HepG2 (cell line): ENCODE data around the gene PSMB11. TPM values are rescaled to one million over a fixed set of nuclear protein-coding genes. Genes with fewer than 3 reads are reported as not detected.

Experiments
- ATAD3A ChIP-seq: sonication (generic); formaldehyde crosslinking; IDR thresholded peaks from 2 replicates; pipeline ENCODE4 v1.4.0; 2020; ENCODE audit warnings: missing genetic modification reagents
- ERF ChIP-seq: IDR thresholded peaks from 2 replicates; pipeline ENCODE4 v1.6.1; 2018; ENCODE audit warnings: missing biosample characterization, missing genetic modification reagents
- ETV5 ChIP-seq: IDR thresholded peaks from 2 replicates; pipeline ENCODE4 v1.6.1; 2018; ENCODE audit warnings: missing biosample characterization, missing genetic modification reagents, inconsistent platforms, borderline replicate concordance
- FUBP1 ChIP-seq: sonication (generic); formaldehyde crosslinking; IDR thresholded peaks from 2 replicates; pipeline ENCODE4 v1.5.1; 2020; ENCODE audit warnings: missing genetic modification reagents, mild to moderate bottlenecking, borderline replicate concordance
- GATAD2A ChIP-seq: IDR thresholded peaks from 2 replicates; pipeline ENCODE4 v1.6.1; 2016
- KDM3A ChIP-seq: IDR thresholded peaks from 2 replicates; pipeline ENCODE4 v1.6.1; 2018; ENCODE audit warnings: low read depth, missing compliant biosample characterization
- MEF2D ChIP-seq: sonication (generic); formaldehyde crosslinking; IDR thresholded peaks from 2 replicates; pipeline ENCODE4 v1.5.1; 2020; ENCODE audit warnings: mild to moderate bottlenecking, missing genetic modification reagents
- NR2F1 ChIP-seq, 2 experiments: fragments of 450-650 bp in 1 of 2; formaldehyde crosslinking in 1 of 2; IDR thresholded peaks; 2 replicates each; pipeline versions ENCODE4 v1.5.0 to v1.6.1; 2016 to 2020; ENCODE audit warnings: mild to moderate bottlenecking in 1 of 2, missing compliant biosample characterization in 1 of 2, missing genetic modification reagents in 1 of 2, moderate library complexity in 1 of 2
- PAWR ChIP-seq: sonication (generic); formaldehyde crosslinking; IDR thresholded peaks from 2 replicates; pipeline ENCODE4 v1.4.0; 2020; ENCODE audit warnings: missing genetic modification reagents, mild to moderate bottlenecking, borderline replicate concordance
- POLR2G ChIP-seq: fragments of 200-400 bp; formaldehyde crosslinking; IDR thresholded peaks from 2 replicates; pipeline ENCODE4 v1.6.1; 2018; ENCODE audit warnings: mild to moderate bottlenecking, low read depth, low read length, moderate library complexity
- PRDM15 ChIP-seq: sonication (generic); formaldehyde crosslinking; IDR thresholded peaks from 2 replicates; pipeline ENCODE4 v1.4.0; 2020; ENCODE audit warnings: missing genetic modification reagents
- SIN3B ChIP-seq: fragments of 150-350 bp; IDR thresholded peaks from 2 replicates; pipeline ENCODE4 v1.6.1; 2014; ENCODE audit warnings: low read length
- TARDBP ChIP-seq: sonication (generic); formaldehyde crosslinking; IDR thresholded peaks from 2 replicates; pipeline ENCODE4 v1.8.0; 2022; ENCODE audit warnings: mild to moderate bottlenecking, missing genetic modification reagents
- TFDP1 ChIP-seq: IDR thresholded peaks from 2 replicates; pipeline ENCODE4 v1.6.1; 2016; ENCODE audit warnings: missing compliant biosample characterization, missing genetic modification reagents, borderline replicate concordance
- TP53 ChIP-seq: sonication (generic); formaldehyde crosslinking; conservative IDR thresholded peaks from 2 replicates; pipeline ENCODE4 v1.4.0; 2020; ENCODE audit warnings: missing genetic modification reagents
- ZNF552 ChIP-seq: sonication (generic); formaldehyde crosslinking; IDR thresholded peaks from 2 replicates; pipeline ENCODE4 v1.9.0; 2022; ENCODE audit warnings: missing genetic modification reagents, mild to moderate bottlenecking, borderline replicate concordance
- ZNF777 ChIP-seq: sonication (generic); formaldehyde crosslinking; IDR thresholded peaks from 2 replicates; pipeline ENCODE4 v1.4.0; 2020; ENCODE audit warnings: missing genetic modification reagents
- ZNF788 ChIP-seq: sonication (generic); formaldehyde crosslinking; IDR thresholded peaks from 2 replicates; pipeline ENCODE4 v1.5.0; 2020; ENCODE audit warnings: mild to moderate bottlenecking, missing genetic modification reagents, borderline replicate concordance
- ZNF883 ChIP-seq: sonication (generic); formaldehyde crosslinking; IDR thresholded peaks from 2 replicates; pipeline ENCODE4 v1.5.1; 2020; ENCODE audit warnings: mild to moderate bottlenecking, missing genetic modification reagents; ENCODE audit errors: not compliant biosample characterization
- polyA plus RNA-seq, 8 experiments: library from polyadenylated mRNA; depleted of rRNA in 3 of 8; stranded (reverse) in 7 of 8; unstranded in 1 of 8; fragments of >200 nt; fragmentation: Illumina TruSeq in 4 of 8; extraction: Trizol in 4 of 8; gene quantifications; 2 replicates each; pipeline versions ENCODE4 v1.2.1 to v1.2.3, GENCODE V29; 2011 to 2016; ENCODE audit warnings: low read depth in 4 of 8, missing spikeins in 1 of 8, mixed read lengths in 1 of 8; ENCODE audit not compliant: insufficient read depth in 1 of 8
- total RNA-seq, 5 experiments: library from RNA; depleted of rRNA; stranded (reverse); fragments of >200 nt; fragmentation: Illumina TruSeq; extraction: Trizol; gene quantifications; 2 replicates each; pipeline ENCODE4 v1.2.3, GENCODE V29; 2016; ENCODE audit warnings: low read depth in 1 of 5
- TF ChIP-seq, protein P1 (sequence below): sonication (generic); formaldehyde crosslinking; IDR thresholded peaks from 2 replicates; pipeline ENCODE4 v1.8.0; 2022; ENCODE audit warnings: low read depth, missing genetic modification reagents
- TF ChIP-seq, protein P2 (sequence below): sonication (generic); formaldehyde crosslinking; IDR thresholded peaks from 2 replicates; pipeline ENCODE4 v1.5.0; 2020; ENCODE audit warnings: missing genetic modification reagents, mild to moderate bottlenecking, borderline replicate concordance

Gene PSMB11
- total and polyA plus RNA-seq, 2 of the 13 experiments (the other 11 are each of a cell fraction or from before 2014, with no cell fraction given): not detected

DNA sequence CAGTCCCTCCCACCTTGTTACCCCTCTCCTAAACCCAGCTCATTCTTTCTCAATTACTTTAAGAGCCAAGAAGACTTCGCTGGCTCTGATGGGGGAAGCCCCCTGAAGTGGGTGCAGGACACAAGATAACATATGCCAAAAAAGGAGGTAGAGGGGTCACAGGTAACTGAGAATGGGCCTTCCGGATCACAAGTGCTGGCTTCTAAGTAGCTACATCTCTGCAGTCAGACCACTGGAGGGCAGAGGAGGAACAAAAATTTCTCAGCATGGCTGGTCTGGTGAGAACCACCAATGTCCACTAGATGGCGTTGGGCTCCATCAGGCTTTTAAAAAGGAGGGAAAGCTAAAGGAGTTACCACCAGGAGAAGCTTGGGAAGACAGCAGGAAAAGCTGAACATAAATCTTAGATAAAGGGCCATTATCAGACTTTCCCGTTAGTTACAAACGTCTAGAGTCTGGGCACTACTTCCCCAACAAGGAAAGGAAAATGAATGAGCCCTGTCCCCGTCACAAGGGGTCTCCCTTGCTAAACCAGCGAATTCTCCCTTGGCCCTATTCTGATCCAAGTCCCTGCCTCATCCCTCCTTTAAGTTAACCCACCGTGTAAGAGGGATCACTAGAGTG is 26.9 kb downstream of the PSMB11 start (continued):
- TF ChIP-seq POLR2G: peak; percentile 45
- TF ChIP-seq KDM3A (CRISPR knock-in tag): peak; percentile 89; the same call in 1 of the 2 replicates
- TF ChIP-seq PAWR (CRISPR knock-in tag): no peak
- TF ChIP-seq, protein P1, sequence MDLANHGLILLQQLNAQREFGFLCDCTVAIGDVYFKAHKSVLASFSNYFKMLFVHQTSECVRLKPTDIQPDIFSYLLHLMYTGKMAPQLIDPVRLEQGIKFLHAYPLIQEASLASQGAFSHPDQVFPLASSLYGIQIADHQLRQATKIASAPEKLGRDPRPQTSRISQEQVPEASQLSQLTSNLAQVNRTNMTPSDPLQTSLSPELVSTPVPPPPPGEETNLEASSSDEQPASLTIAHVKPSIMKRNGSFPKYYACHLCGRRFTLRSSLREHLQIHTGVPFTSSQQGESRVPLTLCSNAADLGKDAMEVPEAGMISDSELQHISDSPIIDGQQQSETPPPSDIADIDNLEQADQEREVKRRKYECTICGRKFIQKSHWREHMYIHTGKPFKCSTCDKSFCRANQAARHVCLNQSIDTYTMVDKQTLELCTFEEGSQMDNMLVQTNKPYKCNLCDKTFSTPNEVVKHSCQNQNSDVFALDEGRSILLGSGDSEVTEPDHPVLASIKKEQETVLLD: no peak
- peak; percentile 54; the same call in 1 of the 2 replicates for TF ChIP-seq ETV5 (CRISPR knock-in tag)
- TF ChIP-seq SIN3B: peak; percentile 74; the same call in 1 of the 2 replicates
- TF ChIP-seq MEF2D (CRISPR knock-in tag): peak; percentile 22; the same call in 1 of the 2 replicates
- TF ChIP-seq ZNF883 (CRISPR knock-in tag): no peak
- peak; percentile 80 for TF ChIP-seq ERF (CRISPR knock-in tag)
- peak; percentile 5; the same call in 1 of the 2 replicates for TF ChIP-seq ZNF552 (CRISPR knock-in tag)
- TF ChIP-seq PRDM15 (CRISPR knock-in tag): no peak
- TF ChIP-seq ZNF788 (CRISPR knock-in tag): peak; percentile 76; the same call in 1 of the 2 replicates
- TF ChIP-seq ATAD3A (CRISPR knock-in tag): no peak
- TF ChIP-seq, protein P2, sequence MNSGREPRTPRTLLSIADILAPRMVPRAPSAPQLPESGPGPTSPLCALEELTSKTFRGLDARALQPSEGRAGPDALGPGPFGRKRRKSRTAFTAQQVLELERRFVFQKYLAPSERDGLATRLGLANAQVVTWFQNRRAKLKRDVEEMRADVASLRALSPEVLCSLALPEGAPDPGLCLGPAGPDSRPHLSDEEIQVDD (CRISPR knock-in tag): no peak
- TF ChIP-seq TARDBP (CRISPR knock-in tag): peak; percentile 85
- peak; percentile 58; the same call in 1 of the 2 replicates for TF ChIP-seq ZNF777 (CRISPR knock-in tag)
- TF ChIP-seq TFDP1 (CRISPR knock-in tag): peak; percentile 92
- TF ChIP-seq NR2F1 (CRISPR knock-in tag; IDR thresholded peaks at IDR 0.05): 0 out of 4 replicates have a peak, but pooled peaks of 1 of the 2 experiments have one; percentile 22
- TF ChIP-seq GATAD2A: peak; percentile 90
- no peak for TF ChIP-seq FUBP1
- no peak for TF ChIP-seq TP53 (CRISPR knock-in tag)
